HG02798 (cell line): ENCODE measurements around the gene ANKRD55.
"Not testable (repeated sequence)": the region's sequence is repeated elsewhere in the genome, so short reads cannot be mapped to it uniquely, and the experiment has no call there.

ENCODE experiments used
- ATAC-seq: cut with Tn5 transposase; IDR thresholded peaks from one replicate; pipeline ENCODE4 v1.9.1; 2021; ENCODE audit warnings: mild to moderate bottlenecking; ENCODE audit not compliant: unreplicated experiment, poor library complexity

Gene ANKRD55

DNA sequence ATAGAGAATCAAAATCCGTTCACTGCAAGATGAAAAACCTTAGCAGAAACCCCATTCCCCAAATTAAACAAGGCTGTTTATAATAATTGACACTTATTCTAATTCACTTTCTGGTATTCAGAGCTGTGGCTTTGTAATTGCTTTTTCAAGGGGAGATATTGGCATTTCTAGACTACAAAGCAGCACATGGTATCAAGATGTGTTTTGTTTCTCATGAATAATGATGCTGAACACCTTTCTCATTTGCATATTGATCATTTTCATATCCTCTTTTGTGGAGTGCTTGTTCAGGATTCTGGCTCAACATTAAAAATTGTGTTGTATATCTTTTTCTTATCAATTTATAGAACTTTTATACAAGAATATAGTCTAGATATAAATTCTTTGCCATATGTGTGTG is 22.4 kb upstream of the ANKRD55 start:
- ATAC-seq = no peak

- no peak for ATAC-seq
Measured at GRCh38 chr5:56253924-56254323, 20.8 kb upstream of the ANKRD55 start.

DNA sequence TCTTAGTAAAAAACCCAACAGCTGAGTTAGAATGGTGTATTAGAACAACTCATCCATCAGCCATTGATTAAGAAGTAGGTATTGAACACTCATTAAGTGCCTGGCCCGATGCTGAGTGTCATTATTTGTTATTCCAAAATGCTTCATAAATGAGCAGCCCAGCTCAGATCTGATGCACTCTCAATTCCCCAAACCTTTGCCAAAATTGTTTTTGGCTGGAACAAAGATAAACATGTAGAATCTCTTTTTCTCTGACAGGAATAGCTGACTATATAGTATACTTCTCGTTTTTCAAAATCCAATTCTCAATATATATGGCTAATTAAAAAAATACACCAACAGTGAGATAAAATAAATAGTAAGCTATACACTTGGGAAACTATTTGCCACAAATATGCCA is 20.0 kb upstream of the ANKRD55 start:
- ATAC-seq = no peak

DNA sequence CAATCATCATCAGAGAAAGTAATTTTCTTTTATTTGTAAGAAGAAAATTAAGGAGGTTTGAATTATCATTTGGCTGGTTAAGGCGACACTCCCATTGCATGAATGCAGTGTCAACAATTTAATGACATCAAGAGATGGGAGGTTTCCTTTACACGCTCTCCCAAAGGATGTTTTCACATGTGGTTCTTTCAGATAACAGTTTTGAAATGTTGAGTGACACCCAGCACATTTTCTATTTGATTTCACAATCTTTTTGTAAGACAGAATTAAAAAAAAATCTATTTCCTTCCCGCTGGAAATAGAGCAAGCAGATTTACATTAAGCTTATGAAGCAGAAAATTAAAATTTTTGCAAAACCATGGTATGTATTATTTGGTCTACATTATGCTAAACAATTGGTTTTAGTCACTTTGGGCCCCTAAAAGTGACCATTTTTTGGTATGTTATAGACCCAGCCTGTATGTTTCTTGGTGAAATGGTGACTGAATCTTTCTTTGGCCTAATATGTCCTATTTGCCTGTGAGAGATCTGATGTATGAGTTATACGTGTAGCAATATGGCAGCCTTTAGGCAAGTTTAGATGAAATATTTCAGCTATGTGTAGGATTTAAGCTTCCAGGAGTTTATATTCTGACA is 18.9 kb upstream of the ANKRD55 start:
- ATAC-seq = no peak

- no peak for ATAC-seq
Measured at GRCh38 chr5:56251440-56251839, 18.3 kb upstream of the ANKRD55 start.

- no peak for ATAC-seq
Measured at GRCh38 chr5:56250011-56250410, 16.9 kb upstream of the ANKRD55 start.

GRCh38 chr5:56249085-56249484 is 16.0 kb upstream of the ANKRD55 start:
- ATAC-seq = not testable (repeated sequence)

GRCh38 chr5:56247592-56247991 is 14.5 kb upstream of the ANKRD55 start:
- ATAC-seq = no peak

DNA sequence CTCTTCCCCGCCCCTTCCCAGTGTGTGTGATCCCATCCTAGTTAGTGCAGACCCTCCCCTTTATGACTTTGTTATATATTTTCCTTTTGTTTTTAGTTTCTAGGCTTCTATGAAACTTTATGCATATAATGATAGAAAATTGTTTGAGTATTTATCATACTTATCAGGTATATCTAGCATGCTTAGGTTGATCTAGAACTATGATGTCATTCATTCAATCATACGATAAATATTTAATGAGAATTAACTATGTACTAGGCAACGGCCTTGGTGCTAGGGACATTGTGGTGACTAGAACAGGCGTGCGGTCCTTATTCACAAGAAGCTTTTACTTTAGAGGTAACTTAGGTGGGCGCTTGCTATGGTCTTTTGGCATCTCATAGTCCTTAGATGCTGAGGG is 13.6 kb upstream of the ANKRD55 start:
- ATAC-seq = no peak

DNA sequence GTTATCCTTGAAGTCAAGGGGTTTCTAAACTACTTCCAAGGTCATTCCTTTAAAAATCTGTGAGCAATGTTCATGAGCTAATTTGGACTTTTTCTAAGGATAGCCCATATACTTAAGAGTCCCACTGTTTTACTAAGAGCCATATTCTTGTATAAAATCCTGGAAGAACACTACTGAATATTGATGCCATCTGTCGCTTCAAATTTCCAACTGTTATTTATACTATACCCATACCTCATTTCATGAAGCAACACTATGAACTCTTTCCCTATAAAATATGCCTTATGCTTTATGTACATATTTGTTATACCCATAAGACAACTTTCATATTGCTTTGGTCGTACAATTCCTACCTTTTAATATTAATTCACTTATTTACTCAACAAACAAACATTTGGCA is 12.4 kb upstream of the ANKRD55 start:
- no peak for ATAC-seq

DNA sequence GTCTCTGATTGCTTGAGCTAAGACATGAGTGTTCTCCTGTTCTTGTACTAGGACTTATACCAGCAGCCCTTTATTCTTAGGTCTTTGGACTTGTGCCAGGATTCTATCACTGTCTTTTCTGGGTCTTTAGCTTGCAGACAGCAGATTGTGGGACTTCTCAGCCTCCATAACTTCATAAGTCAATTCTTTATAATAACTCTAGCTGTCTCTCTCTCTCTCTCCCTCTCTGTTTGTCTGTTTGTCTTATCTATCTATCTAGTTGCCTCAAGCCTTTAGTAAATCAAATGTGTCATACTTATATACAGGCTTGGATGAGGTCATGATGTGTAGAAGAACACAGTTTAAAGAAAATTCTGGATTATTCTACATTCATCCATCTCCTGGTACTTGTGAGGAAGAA is 11.5 kb upstream of the ANKRD55 start:
- no peak for ATAC-seq

- ATAC-seq = not testable (repeated sequence)
Measured at GRCh38 chr5:56242271-56242670, 9.1 kb upstream of the ANKRD55 start.

DNA sequence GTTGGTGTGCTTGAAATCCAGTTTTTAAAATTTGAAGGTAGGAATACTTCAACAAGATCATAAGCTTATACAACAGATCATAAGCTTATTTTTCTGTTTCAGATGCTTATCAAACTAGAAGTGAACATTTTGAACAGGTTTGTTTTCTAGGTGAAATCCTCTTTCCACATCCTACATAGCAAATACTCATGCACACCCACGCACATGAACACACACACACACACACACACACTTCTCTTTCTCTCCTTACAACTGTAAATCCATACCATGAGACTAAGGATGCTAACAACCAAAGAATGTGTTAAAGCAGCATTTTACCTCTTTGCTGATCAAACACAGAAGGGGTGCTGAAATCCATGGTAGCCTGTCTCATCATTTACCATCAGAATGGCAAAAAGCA is 592 bp downstream of the ANKRD55 start:
- ATAC-seq = no peak

DNA sequence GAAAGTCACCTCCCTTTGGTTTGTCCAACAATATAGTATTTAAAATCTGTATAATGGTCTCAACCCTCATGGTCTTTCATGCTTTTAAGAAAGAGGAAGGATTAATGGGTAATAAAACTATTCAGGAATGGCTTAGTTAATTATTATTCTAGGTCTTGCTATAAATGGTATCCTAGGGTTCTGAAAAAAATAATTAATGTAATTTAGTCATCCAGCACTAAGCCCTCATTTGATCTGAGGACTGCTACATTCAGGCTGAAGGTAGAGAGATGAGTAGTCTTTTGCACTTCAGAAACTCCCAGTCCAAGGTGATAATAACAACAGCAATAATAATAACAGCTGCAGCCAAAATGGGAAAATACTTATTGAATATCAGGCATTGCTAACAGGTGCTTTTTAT is 2.6 kb downstream of the ANKRD55 start:
- ATAC-seq = no peak

DNA sequence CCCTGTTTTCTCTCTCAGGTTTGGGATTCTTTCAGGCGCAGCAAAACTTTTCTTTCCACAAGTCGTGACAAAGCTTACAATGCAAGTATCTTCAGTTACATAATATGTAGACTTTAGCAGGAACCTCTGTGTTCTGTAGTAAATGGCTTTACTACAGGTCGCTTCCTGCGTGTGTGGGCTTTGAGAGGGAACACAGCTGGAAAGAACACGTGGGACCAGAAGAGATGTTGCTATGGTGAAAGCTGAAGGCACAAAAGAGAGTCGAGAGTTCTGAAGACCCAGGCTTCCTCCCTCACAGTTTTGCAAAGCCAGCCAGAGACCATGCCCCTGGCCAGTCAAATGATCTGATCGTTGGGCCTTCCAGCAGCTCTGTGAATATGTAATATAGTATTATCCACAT is 4.0 kb downstream of the ANKRD55 start:
- no peak for ATAC-seq

- ATAC-seq = no peak
Measured at GRCh38 chr5:56228631-56229030, 4.5 kb downstream of the ANKRD55 start.

DNA sequence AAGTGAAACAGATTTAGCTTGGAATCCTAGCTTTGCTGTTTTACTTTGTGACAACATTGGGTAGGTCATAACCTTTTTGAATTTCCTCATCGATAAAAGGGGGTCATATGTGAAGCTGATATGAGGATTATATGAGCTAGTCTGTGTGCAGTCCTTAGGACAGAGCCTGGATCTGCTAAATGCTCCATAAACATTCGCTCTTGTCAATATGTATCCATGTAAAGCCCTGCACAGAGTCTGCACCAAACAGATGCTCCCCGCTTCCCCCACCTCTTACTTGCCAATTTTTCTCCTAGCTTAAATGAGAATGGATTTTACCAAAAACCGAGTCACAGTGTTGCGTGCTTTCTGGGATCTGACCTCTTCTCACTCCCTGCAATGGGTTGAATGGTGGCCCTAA is 5.4 kb downstream of the ANKRD55 start:
- ATAC-seq = no peak

- ATAC-seq = not testable (repeated sequence)
Measured at GRCh38 chr5:56223298-56223697, 9.8 kb downstream of the ANKRD55 start.

DNA sequence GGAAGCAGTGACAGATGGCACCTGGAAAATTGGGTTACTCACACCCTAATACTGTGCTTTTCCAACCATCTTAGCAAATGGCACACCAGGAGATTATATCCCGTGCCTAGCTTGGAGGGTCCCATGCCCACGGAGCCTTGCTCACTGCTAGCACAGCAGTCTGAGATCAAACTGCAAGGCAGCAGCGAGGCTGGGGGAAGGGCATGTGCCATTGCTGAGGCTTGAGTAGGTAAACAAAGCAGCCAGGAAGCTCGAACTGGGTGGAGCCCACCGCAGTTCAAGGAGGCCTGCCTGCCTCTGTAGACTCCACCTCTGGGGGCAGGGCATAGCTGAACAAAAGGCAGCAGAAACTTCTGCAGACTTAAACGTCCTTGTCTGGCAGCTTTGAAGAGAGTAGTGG is 11.5 kb downstream of the ANKRD55 start:
- ATAC-seq = not testable (repeated sequence)

GRCh38 chr5:56215019-56215830 is 17.9 kb downstream of the ANKRD55 start:
- no peak for ATAC-seq

DNA sequence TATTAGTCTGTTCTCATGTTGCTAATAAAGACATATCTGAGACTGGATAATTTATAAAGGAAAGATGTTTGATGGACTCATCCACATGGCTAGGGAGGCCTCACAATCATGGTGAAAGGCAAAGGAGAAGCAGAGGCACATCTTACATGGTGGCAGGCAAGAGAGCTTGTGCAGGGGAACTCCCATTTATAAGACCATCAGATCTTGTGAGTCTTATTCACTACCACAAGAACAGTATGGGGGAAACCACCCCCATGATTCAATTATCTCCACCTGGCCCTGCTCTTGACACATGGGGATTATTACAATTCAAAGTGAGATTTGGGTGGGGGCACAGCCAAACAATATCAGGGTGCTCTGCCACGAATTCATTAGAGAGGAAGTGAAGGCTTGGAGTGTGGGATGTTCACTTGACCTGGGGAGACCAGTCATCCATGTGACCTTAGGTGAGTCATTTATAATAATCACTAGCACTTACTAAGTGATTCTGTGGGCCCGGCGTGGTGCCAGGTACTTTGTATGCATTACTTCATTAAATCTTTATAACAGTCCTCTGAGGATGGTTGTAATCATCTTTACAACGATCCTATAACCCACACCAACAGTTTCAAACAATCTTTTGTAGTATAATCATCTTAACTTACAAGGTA is 19.1 kb downstream of the ANKRD55 start:
- not testable (repeated sequence) for ATAC-seq
